Stimulated activated effector memory CD8-positive, alpha-beta T cell treated with anti-CD3 and anti-CD28 coated beads, Interleukin-12 subunit alpha, Interleukin-12 subunit beta, amount 100 ng/mL, for 72 hours (primary cell): Measurements from ENCODE around the gene CDC73.

ENCODE experiments used
- ATAC-seq: fragments of 150-1000 bp; cut with Tn5 transposase; 2 replicates; pipeline ENCODE4 v1.10.0; 2021
- DNase-seq, 2 donors: peaks; one replicate each; pipeline ENCODE4 v3.0.0; 2021 to 2022; ENCODE audit warnings: low spot score in 2 of 2
- H3K27ac Mint-ChIP-seq: one replicate; pipeline ENCODE4 v1.8.0; 2022; ENCODE audit warnings: mild to moderate bottlenecking, mixed read lengths
- H3K36me3 Mint-ChIP-seq: one replicate; pipeline ENCODE4 v1.8.0; 2022; ENCODE audit warnings: mild to moderate bottlenecking, mixed read lengths
- H3K4me1 Mint-ChIP-seq: one replicate; pipeline ENCODE4 v1.8.0; 2022; ENCODE audit warnings: mixed read lengths
- H3K4me3 Mint-ChIP-seq: one replicate; pipeline ENCODE4 v1.8.0; 2022; ENCODE audit warnings: mild to moderate bottlenecking, mixed read lengths
- H3K9me3 Mint-ChIP-seq: one replicate; pipeline ENCODE4 v1.8.0; 2022; ENCODE audit warnings: mixed read lengths

Gene CDC73

DNA sequence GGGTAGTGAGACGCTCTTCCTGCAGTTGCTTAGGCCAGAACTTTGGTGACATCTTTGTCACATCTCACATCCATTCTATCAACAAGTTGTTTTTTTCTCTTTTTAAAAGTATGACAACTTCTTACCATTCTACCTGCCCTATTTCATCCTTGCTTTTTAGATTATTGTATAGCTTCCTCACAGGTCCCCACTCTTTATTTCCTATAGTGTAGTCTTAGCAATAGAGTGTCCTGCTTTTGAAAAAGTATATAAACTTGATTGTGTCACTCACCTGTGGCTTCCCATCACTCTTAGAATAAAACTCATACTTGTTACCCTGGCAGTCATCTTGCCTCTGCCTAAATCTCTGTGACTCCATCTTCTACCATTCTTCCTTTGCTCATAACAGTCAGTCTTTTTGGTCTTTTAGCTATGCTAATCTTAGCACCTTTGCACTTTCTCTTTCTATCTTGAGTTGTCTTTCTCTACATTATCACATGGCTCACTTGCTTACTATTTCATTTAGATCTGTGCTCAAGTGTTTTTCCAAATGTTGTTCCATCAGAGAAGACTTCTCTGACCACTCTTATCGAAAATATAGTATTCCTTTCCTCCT lies 9.5 kb downstream of the CDC73 start:
- no peak for DNase-seq
- Mint-ChIP-seq H3K36me3 (peaks cover 100% of the 10 kb centered on the region), H3K4me3 (no peak overlapping the region), H3K27ac (peak overlapping the region; percentile 27), H3K9me3 (no peaks in the 10 kb centered on the region), H3K4me1 (peaks cover 25% of the 10 kb centered on the region)
- peak; percentile 77 for ATAC-seq

DNA sequence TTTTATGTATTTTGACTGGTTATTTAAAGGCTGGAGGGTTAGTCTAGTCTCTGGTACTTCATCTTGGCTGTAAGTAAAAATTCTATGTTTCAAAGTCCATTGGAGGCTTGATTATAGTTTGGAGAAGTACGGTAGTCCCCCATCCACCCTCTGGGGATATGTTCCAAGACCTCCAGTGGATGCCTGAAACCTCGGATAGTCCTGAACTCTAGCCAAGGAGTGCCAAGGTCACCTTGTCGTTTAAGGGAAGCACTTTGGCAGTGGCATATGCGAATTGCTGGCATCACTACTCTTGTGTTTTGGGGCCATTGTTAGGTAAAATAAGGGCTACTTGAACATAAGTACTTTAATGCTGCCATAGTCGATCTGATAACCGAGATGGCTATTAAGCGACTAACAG lies 18.4 kb downstream of the CDC73 start:
- DNase-seq, result no peak
- peak overlapping the region; percentile 6 for H3K27ac Mint-ChIP-seq
- no peaks in the 10 kb centered on the region for H3K9me3 Mint-ChIP-seq
- H3K4me3 Mint-ChIP-seq, result no peak overlapping the region
- peaks cover 100% of the 10 kb centered on the region for H3K36me3 Mint-ChIP-seq
- ATAC-seq, result no peak
- peaks cover 18% of the 10 kb centered on the region for H3K4me1 Mint-ChIP-seq

DNA sequence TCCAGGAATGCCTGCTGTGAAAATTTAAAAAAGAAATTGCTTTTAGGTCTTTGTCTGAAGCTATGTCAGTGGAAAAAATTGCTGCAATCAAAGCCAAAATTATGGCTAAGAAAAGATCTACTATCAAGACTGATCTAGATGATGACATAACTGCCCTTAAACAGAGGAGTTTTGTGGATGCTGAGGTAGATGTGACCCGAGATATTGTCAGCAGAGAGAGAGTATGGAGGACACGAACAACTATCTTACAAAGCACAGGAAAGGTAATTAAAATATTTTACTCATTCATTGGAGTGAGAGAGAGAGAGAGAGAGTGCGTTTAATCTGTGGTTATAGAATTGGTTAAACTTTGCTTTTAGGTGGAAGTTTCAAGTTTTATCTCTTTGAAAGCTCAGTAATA lies 20.0 kb downstream of the CDC73 start:
- DNase-seq, result no peak
- Mint-ChIP-seq H3K4me3 (no peak overlapping the region), H3K4me1 (peaks cover 18% of the 10 kb centered on the region), H3K27ac (no peak overlapping the region), H3K9me3 (no peaks in the 10 kb centered on the region), H3K36me3 (peaks cover 99% of the 10 kb centered on the region)
- ATAC-seq, result peak; percentile 54

DNA sequence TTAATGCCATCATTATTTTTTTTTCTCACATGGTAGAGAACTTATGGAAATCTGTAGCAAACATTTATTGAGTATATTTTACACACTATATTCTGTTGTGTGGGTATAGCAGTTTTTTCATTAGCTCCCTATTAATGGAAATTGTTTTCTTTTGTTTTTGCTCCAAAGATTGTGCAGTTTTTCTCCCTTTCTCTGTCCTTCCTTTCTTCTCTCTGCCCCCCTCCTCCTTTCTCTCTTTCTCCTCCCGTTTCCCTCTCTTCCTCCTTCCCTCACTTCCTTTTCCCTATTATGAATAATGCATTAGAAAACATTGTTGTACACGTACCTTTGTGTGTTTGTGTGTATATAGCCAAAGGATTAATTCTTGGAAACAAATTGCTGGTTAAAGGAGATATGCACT lies 20.6 kb downstream of the CDC73 start:
- peaks cover 99% of the 10 kb centered on the region for H3K36me3 Mint-ChIP-seq
- no peak overlapping the region for H3K27ac Mint-ChIP-seq
- no peaks in the 10 kb centered on the region for H3K9me3 Mint-ChIP-seq
- no peak for ATAC-seq
- DNase-seq, result no peak
- H3K4me3 Mint-ChIP-seq, result no peak overlapping the region
- peaks cover 18% of the 10 kb centered on the region for H3K4me1 Mint-ChIP-seq

DNA sequence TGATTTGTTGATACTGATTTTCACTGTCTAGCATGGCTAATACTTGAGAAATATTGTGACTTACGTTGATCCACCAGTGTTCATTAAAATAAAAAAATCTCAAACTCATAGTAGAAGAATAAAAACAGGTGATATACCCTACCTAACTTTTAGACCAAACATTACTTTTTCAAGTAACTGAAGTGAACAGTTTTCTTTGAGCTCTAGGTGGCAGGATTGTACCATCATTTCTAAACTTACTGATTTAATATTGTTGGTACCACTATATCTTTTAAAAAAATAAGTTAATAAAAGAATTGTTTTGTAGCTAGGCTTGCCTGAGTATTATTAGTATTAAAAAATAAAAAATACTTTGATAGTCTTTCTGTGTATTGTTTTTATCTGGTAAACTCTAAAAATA lies 21.5 kb downstream of the CDC73 start:
- H3K9me3 Mint-ChIP-seq, result no peaks in the 10 kb centered on the region
- peaks cover 18% of the 10 kb centered on the region for H3K4me1 Mint-ChIP-seq
- peaks cover 99% of the 10 kb centered on the region for H3K36me3 Mint-ChIP-seq
- H3K27ac Mint-ChIP-seq, result no peak overlapping the region
- ATAC-seq, result no peak
- DNase-seq, result no peak
- H3K4me3 Mint-ChIP-seq, result no peak overlapping the region

DNA sequence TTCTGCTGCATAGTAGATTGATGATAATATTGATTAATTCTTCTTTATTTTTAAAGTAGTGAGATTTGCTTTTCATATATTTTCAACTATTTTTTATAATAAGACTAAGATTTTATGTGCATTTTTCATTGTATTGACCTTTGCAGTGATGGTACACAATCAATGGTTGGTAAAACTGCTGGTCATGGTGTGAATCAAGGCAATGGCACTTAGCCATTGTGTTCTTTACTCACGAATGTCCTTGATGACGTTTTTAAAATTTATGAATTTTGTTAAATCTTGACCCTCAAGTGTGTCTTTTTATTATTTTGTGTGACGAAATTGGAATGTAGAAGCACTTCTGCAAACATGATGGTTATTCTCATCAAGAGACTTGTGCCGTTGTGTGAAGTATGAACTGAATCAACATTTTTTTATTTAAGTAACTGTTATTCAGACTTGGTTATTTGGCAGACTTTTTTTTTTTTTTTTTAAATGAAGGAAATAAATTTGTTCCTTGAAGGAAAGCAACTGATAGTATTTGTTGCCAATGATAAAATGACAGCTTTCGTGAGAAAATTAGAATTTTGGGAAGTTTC lies 22.6 kb downstream of the CDC73 start:
- H3K36me3 Mint-ChIP-seq, result peaks cover 99% of the 10 kb centered on the region
- no peak overlapping the region for H3K4me3 Mint-ChIP-seq
- H3K27ac Mint-ChIP-seq, result no peak overlapping the region
- ATAC-seq (no peak), DNase-seq (no peak)
- H3K9me3 Mint-ChIP-seq, result no peaks in the 10 kb centered on the region
- H3K4me1 Mint-ChIP-seq, result peaks cover 15% of the 10 kb centered on the region

DNA sequence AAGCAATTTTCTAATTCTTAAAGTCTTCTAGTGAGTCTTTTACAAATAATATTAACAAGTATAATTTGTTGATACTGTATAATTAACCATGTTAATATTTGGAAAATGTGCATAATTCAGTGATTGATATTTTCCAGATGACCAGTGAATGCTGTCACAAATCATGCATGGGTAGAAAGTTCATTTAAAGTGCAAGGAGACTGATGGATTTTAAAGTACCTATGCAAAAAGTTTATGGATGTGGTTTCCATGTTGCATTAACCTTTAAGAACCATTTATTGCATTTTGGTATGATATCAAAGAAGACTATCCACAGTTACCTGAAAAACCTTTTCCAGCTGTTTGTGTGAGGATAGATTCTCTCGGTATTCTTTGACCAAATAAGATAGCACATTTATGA lies 23.2 kb downstream of the CDC73 start:
- peaks cover 11% of the 10 kb centered on the region for H3K4me1 Mint-ChIP-seq
- H3K4me3 Mint-ChIP-seq, result no peak overlapping the region
- no peak for DNase-seq
- no peaks in the 10 kb centered on the region for H3K9me3 Mint-ChIP-seq
- ATAC-seq, result no peak
- H3K27ac Mint-ChIP-seq, result no peak overlapping the region
- H3K36me3 Mint-ChIP-seq, result peaks cover 99% of the 10 kb centered on the region

DNA sequence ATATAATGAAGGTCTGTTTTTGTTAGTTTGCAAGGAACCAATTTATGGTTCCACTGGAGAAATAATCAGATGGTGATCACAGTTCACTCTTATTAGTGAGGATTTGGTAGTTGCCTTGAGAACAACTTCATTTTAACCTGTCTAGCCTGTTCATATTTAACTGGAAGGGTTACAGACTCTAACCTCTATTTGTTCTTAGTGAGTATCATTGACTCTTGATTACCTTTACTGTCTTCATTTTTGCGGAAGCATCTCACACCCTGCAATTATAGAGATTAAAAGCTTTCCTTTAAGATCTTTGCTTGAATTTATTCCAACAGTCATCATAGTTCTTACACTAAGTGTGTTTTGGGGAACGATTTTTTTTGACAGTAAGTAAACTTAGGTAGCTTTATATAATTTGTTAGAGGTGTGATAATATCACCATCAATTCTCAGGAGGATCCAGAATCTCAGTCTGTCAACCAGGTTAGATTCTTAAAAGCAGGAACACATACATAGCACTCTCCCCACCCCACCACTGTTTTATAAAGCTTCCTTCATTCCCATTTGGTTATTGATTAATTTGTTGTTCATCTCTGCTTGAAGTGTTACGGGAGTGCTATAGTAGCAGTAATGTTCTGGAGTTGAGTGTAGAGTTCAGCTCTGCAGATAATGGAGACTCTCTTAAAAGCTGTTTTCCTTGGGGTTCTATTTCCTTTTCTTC lies 34.4 kb downstream of the CDC73 start:
- H3K27ac Mint-ChIP-seq, result peak overlapping the region; percentile 49
- ATAC-seq, result no peak
- no peaks in the 10 kb centered on the region for H3K9me3 Mint-ChIP-seq
- peaks cover 29% of the 10 kb centered on the region for H3K4me1 Mint-ChIP-seq
- peaks cover 58% of the 10 kb centered on the region for H3K36me3 Mint-ChIP-seq
- no peak overlapping the region for H3K4me3 Mint-ChIP-seq
- no peak for DNase-seq

DNA sequence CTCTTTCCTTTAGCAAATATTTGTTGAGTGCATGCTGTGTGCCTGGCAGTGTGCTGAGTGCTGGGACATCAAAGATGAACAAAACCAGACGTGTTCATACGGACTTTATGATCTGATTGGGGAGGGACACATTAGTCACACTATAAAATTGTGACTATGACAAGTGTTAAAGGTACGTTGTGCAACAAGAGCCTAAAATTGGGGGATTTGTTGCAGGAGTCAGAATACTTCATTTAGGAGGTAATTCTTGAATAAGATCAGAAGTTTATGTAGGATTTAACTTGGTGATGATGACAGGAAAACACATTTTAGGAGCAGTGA lies 35.0 kb downstream of the CDC73 start:
- no peak overlapping the region for H3K4me3 Mint-ChIP-seq
- DNase-seq (no peak), ATAC-seq (no peak)
- H3K36me3 Mint-ChIP-seq, result peaks cover 53% of the 10 kb centered on the region
- H3K27ac Mint-ChIP-seq, result peak overlapping the region; percentile 49
- no peaks in the 10 kb centered on the region for H3K9me3 Mint-ChIP-seq
- H3K4me1 Mint-ChIP-seq, result peaks cover 29% of the 10 kb centered on the region

DNA sequence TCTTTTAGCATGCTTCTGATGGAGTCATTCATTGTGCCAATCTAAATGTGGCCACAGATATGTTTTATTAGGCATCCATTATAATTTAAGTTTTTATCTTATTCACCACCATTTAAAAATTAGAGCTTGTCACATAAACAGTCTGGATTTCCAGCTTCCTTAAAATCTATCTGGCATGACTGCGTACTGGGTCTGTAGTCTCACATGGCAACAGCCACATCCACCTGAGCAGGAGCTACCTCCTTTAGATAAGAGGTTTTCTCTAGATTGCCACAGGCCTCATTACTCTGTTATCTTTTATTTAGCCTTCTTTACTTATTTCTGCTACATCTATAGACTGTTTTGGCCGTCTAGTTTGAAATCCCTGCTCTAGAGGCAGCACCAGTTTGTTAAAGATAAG lies 35.5 kb downstream of the CDC73 start:
- peaks cover 49% of the 10 kb centered on the region for H3K36me3 Mint-ChIP-seq
- H3K4me1 Mint-ChIP-seq, result peaks cover 29% of the 10 kb centered on the region
- H3K4me3 Mint-ChIP-seq, result no peak overlapping the region
- H3K27ac Mint-ChIP-seq, result no peak overlapping the region
- no peak for ATAC-seq
- H3K9me3 Mint-ChIP-seq, result no peaks in the 10 kb centered on the region
- DNase-seq, result no peak

DNA sequence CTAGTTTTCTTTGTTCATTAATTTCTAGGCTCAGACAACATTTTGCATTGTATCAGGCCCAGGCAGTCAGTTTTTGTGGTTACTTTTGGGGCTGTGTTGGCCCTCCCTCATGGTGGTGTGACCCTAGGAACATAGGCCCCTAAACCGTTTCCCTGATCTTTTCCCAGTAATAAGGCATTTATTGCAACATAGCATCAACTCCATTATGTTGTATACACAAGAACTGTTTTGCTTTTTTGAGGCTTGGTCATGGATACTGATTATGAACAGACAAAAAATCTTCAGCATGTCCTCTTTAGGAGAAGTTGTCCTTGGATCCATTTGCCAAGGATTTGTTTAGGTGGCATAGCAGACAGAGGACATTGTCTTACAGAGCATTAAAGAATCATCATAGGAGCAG lies 54.3 kb downstream of the CDC73 start:
- H3K4me3 Mint-ChIP-seq, result no peak overlapping the region
- ATAC-seq (no peak), DNase-seq (no peak)
- no peak overlapping the region for H3K27ac Mint-ChIP-seq
- H3K36me3 Mint-ChIP-seq, result peaks cover 18% of the 10 kb centered on the region
- H3K4me1 Mint-ChIP-seq, result peaks cover 7% of the 10 kb centered on the region
- peaks cover 3% of the 10 kb centered on the region for H3K9me3 Mint-ChIP-seq

DNA sequence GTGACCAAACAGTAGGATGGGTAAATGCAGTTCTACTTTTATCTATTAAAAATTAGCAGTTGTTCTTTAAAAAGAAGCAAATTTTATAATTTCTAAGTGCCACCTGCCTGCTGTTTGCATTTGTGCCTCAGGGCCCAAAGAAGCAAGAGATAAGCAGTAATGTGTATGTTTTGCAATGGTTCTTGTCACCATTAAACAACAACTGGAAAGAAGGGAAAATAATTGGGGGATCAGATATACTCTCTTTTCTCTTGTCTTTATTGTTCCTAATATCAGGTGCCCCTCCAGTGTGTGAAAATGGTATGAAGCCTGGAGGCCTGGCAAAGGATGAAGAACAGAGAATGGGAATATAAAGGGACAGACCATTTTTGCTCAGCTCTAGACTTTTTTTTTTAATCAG lies 55.0 kb downstream of the CDC73 start:
- DNase-seq, result no peak
- Mint-ChIP-seq H3K36me3 (peaks cover 25% of the 10 kb centered on the region), H3K4me1 (peaks cover 7% of the 10 kb centered on the region), H3K4me3 (no peak overlapping the region), H3K27ac (no peak overlapping the region), H3K9me3 (peaks cover 3% of the 10 kb centered on the region)
- no peak for ATAC-seq

DNA sequence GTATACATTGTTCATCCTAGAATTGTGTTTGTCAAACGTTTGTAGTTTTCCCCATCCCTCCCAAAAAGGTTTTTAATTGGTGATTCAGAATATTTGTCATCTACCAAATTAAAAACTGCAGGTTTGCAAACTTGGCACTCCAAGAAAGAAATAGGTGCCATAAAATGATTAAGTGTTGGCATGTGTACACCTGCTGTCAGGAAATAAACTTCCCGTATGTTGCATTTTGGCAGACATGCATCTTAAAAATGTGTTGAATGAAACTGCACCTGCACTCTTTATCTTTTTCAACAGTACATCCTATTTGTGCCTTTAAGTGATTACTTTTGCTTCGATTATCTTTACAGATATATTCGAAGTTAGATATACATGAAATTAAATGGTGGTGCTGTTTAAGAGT lies 57.3 kb downstream of the CDC73 start:
- H3K4me3 Mint-ChIP-seq, result no peak overlapping the region
- DNase-seq (no peak), ATAC-seq (no peak)
- peaks cover 12% of the 10 kb centered on the region for H3K4me1 Mint-ChIP-seq
- peaks cover 34% of the 10 kb centered on the region for H3K36me3 Mint-ChIP-seq
- H3K27ac Mint-ChIP-seq, result no peak overlapping the region
- H3K9me3 Mint-ChIP-seq, result peaks cover 3% of the 10 kb centered on the region

DNA sequence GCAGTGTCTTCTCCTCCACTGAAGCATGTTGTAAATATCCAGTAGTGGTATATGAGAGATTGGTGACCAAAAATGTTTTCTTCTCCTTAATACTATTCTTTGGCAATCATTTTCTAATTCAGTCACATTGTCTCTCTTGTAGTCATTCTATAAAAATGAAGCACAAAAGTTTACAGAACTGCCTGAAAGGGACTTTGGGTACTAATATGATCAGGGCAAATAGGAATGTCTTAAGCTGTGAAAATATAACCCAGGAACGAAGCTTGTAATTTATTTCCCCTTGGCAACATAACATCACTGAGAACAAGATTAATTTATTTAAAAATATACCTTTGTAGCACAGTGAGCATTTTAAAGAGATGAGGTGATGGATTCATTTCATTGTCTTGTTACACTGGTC lies 59.7 kb downstream of the CDC73 start:
- H3K4me3 Mint-ChIP-seq, result peak overlapping the region; percentile 62
- H3K4me1 Mint-ChIP-seq, result peaks cover 14% of the 10 kb centered on the region
- ATAC-seq (no peak), DNase-seq (no peak)
- H3K27ac Mint-ChIP-seq, result peak overlapping the region; percentile 34
- no peaks in the 10 kb centered on the region for H3K9me3 Mint-ChIP-seq
- peaks cover 26% of the 10 kb centered on the region for H3K36me3 Mint-ChIP-seq

DNA sequence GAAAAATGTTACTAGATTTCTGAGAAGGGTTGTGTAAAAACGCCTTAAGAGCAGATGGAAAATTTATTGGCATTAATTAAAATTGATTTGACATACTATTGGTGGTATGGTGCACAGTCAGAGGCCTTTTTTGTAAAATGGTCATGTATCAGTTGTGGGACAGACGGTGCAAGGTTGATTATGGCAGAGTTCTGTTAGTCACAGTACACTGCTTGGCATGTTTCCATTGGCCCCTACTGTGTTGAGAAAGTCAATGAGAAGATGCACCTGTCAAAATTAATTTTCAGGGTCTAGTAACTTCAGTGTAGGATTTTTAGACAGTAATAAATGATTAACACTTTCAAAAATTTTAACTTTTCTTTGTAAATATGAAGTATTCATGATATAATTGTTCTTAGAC lies 60.2 kb downstream of the CDC73 start:
- peak overlapping the region; percentile 62 for H3K4me3 Mint-ChIP-seq
- H3K36me3 Mint-ChIP-seq, result peaks cover 26% of the 10 kb centered on the region
- peaks cover 16% of the 10 kb centered on the region for H3K4me1 Mint-ChIP-seq
- DNase-seq (no peak), ATAC-seq (no peak)
- no peak overlapping the region for H3K27ac Mint-ChIP-seq
- no peaks in the 10 kb centered on the region for H3K9me3 Mint-ChIP-seq

DNA sequence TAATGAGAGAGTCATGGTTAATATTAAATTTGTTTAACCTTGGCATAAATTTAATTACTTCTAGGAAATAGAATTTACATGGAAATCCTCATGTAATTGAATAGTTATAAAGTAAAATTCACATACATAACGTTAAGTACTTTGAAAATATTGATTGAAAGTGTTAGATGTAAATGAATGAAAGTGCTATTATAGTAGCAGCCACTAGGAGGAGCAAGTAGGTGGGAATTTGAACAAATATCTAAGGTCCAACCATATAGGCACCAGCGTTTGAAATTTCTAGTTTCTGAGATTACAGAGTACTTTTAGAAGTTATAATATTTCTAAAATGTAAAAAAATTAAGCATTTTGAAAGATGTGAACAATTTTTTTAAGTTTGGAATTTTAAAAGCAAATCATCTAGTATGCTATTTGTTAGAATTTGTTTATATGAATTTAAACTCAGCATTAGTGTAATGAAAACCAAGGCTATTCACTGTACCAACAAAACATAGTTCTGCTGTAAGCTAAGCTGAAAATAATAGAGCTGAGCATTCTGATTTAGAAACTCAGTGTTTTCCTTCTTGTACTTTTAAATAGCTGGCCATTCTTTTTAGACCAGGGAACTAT lies 61.3 kb downstream of the CDC73 start:
- H3K27ac Mint-ChIP-seq, result peak overlapping the region; percentile 71
- H3K4me3 Mint-ChIP-seq, result peak overlapping the region; percentile 62
- peaks cover 26% of the 10 kb centered on the region for H3K36me3 Mint-ChIP-seq
- ATAC-seq, result peak; percentile 53
- peaks cover 16% of the 10 kb centered on the region for H3K4me1 Mint-ChIP-seq
- DNase-seq, result no peak
- H3K9me3 Mint-ChIP-seq, result no peaks in the 10 kb centered on the region
